ENCODE measurements around the gene HSPA1B. TPM values are rescaled to one million over a fixed set of nuclear protein-coding genes. Genes with fewer than 3 reads are reported as not detected.
"Not testable (repeated sequence)": the region's sequence is repeated elsewhere in the genome, so short reads cannot be mapped to it uniquely, and the experiment has no call there.

Gene HSPA1B
- total RNA-seq, 4 donors from 2014 or later: 71.5 to 178 (median 112) TPM

DNA sequence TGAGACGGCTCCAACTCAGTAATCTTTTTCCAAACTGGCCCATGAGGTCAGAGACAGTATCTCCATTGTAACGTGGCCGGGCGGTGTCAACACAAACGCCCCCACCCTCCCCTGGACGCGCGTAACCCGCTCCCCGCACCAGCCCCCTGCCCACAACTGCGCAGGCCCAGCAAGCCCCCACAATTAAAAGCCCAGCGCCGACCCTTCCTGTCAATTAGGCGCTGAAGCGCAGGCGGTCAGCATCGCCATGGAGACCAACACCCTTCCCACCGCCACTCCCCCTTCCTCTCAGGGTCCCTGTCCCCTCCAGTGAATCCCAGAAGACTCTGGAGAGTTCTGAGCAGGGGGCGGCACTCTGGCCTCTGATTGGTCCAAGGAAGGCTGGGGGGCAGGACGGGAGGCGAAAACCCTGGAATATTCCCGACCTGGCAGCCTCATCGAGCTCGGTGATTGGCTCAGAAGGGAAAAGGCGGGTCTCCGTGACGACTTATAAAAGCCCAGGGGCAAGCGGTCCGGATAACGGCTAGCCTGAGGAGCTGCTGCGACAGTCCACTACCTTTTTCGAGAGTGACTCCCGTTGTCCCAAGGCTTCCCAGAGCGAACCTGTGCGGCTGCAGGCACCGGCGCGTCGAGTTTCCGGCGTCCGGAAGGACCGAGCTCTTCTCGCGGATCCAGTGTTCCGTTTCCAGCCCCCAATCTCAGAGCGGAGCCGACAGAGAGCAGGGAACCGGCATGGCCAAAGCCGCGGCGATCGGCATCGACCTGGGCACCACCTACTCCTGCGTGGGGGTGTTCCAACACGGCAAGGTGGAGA lies 12.3 kb upstream of the HSPA1B start, which contains the start of the genes HSPA1A and HSPA1L:
TSS of gene HSPA1A (plus strand) at position 519 of the 814 bp plus-strand sequence. CDS start at position 733, 214 bp downstream.
TSS of gene HSPA1L (minus strand) at position 259 of the 814 bp plus-strand sequence. CDS start 3,311 bp downstream, outside the sequence.
- peak within 1 kb of the TSS; percentile 52 to 78 (median 70) for H3K4me3 ChIP-seq
- H3K27ac ChIP-seq: peak within 1 kb of the TSS; percentile 99 to 100 (median 99)
- H3K36me3 ChIP-seq: no peaks in the 10 kb centered on the region
- H3K4me1 ChIP-seq: peaks cover 32 to 35% of the 10 kb centered on the region in 2 donors
- DNase-seq (peak; percentile 95 to 97), ATAC-seq (peak; percentile 61 to 62)
- no peaks in the 10 kb centered on the region for H3K9me3 ChIP-seq
- in situ Hi-C loops (cut with MboI; ENCODE audit: low sequenced_read_pairs in 4 of 4): loop anchor here in 1 of 4 donors (25.0 kb wide), 1 partner anchor 372 kb away; the partner anchor contains the start of genes AGER, AGPAT1, GPSM3 and PBX2
- peak; percentile 100 for TF ChIP-seq POLR2A (IDR thresholded peaks at IDR 0.05)
- TF ChIP-seq, protein P1, sequence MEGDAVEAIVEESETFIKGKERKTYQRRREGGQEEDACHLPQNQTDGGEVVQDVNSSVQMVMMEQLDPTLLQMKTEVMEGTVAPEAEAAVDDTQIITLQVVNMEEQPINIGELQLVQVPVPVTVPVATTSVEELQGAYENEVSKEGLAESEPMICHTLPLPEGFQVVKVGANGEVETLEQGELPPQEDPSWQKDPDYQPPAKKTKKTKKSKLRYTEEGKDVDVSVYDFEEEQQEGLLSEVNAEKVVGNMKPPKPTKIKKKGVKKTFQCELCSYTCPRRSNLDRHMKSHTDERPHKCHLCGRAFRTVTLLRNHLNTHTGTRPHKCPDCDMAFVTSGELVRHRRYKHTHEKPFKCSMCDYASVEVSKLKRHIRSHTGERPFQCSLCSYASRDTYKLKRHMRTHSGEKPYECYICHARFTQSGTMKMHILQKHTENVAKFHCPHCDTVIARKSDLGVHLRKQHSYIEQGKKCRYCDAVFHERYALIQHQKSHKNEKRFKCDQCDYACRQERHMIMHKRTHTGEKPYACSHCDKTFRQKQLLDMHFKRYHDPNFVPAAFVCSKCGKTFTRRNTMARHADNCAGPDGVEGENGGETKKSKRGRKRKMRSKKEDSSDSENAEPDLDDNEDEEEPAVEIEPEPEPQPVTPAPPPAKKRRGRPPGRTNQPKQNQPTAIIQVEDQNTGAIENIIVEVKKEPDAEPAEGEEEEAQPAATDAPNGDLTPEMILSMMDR (IDR thresholded peaks at IDR 0.05 in 4 of 5, conservative IDR thresholded peaks at IDR 0.05 in 1 of 5): no peak
- intact Hi-C loops (cut with DNase I; ENCODE audit: low total_unique reads): loop anchor here (5.0 kb wide), 1 partner anchor 1927 kb away; no protein-coding TSS in a partner anchor
- no peaks in the 10 kb centered on the region for H3K27me3 ChIP-seq

DNA sequence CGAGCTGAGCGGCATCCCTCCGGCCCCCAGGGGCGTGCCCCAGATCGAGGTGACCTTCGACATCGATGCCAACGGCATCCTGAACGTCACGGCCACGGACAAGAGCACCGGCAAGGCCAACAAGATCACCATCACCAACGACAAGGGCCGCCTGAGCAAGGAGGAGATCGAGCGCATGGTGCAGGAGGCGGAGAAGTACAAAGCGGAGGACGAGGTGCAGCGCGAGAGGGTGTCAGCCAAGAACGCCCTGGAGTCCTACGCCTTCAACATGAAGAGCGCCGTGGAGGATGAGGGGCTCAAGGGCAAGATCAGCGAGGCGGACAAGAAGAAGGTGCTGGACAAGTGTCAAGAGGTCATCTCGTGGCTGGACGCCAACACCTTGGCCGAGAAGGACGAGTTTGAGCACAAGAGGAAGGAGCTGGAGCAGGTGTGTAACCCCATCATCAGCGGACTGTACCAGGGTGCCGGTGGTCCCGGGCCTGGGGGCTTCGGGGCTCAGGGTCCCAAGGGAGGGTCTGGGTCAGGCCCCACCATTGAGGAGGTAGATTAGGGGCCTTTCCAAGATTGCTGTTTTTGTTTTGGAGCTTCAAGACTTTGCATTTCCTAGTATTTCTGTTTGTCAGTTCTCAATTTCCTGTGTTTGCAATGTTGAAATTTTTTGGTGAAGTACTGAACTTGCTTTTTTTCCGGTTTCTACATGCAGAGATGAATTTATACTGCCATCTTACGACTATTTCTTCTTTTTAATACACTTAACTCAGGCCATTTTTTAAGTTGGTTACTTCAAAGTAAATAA lies 10.2 kb upstream of the HSPA1B start:
- peak overlapping the region; percentile 57 to 68 (median 64) for H3K4me3 ChIP-seq
- DNase-seq: peak in 1 of 2 donors; percentile 67
- H3K36me3 ChIP-seq, H3K27me3 ChIP-seq, H3K9me3 ChIP-seq, ATAC-seq: not testable (repeated sequence)
- in situ Hi-C loops (cut with MboI; ENCODE audit: low sequenced_read_pairs in 4 of 4): loop anchor here in 1 of 4 donors (25.0 kb wide), 1 partner anchor 370 kb away; the partner anchor contains the start of genes AGER, AGPAT1, GPSM3 and PBX2
- peaks cover 44 to 49% of the 10 kb centered on the region in 2 donors for H3K4me1 ChIP-seq
- H3K27ac ChIP-seq: peak overlapping the region; percentile 97 to 98 (median 97)
- intact Hi-C loops (cut with DNase I; ENCODE audit: low total_unique reads): loop anchor here (5.0 kb wide), 1 partner anchor 1925 kb away; no protein-coding TSS in a partner anchor

DNA sequence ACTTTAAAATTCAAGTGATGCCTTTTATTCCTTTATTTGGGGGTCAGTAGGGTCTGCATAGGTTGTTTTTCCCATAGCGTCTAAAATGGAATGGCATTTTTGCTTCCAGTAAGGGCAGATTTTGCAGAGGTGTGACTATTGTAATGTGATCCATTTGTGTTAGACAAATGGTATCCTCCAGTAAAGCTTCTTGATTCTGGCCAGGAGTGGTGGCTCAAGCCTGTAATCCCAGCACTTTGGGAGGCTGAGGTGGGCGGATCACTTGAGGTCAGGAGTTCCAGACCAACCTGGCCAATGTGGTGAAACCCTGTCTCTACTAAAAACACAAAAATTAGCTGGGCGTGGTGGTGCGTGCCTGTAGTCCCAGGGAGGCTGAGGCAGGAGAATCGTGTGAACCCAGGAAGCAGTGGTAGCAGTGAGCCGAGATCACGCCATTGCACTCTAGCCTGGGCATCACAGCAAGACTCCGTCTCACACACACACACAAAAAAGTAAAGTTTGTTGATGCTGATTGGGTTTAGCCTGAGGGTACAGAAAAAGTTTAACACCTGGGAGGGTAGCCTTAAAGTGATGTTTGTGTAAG lies 9.5 kb upstream of the HSPA1B start:
- peaks cover 48 to 53% of the 10 kb centered on the region in 2 donors for H3K4me1 ChIP-seq
- DNase-seq: peak in 1 of 2 donors; percentile 75
- peak; percentile 22 to 42 for TF ChIP-seq POLR2A (IDR thresholded peaks at IDR 0.05)

DNA sequence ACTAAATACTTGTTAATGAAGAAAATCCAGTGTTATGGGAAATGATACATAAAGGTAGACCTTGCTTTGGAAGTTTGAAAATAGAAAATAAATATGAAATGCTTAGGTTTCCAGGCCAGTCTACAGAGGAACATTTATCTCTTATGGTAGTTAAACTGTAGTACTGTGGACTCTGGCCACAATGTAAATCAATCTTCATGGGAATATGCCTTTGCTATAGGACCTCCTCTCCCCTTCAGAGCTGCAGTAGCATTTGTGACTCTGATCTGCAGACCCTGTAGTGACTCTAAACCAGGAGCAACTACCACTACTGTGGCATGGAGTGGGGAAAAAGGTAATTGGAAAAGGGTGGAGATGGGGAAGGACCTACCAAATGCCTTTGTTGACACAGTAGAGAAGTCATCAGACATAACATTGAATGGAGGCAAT lies 7.7 kb upstream of the HSPA1B start:
- H3K4me3 ChIP-seq: peak overlapping the region in 1 of 4 donors; percentile 68
- peaks cover 45 to 52% of the 10 kb centered on the region in 2 donors for H3K4me1 ChIP-seq
- no peak for ATAC-seq
- no peak for DNase-seq
- in situ Hi-C loops (cut with MboI; ENCODE audit: low sequenced_read_pairs in 4 of 4) (loop anchor here in 1 of 4 donors (25.0 kb wide), 1 partner anchor 367 kb away; the partner anchor contains the start of genes AGER, AGPAT1, GPSM3 and PBX2), intact Hi-C loops (cut with DNase I; ENCODE audit: low total_unique reads) (loop anchor here (5.0 to 10.0 kb wide), 3 partner anchors 1152 to 1922 kb away; partner anchors contain the start of genes MRPS18B and PPP1R10)
- no peaks in the 10 kb centered on the region for H3K27me3 ChIP-seq
- peak overlapping the region; percentile 97 to 98 (median 97) for H3K27ac ChIP-seq
- no peaks in the 10 kb centered on the region for H3K9me3 ChIP-seq
- no peaks in the 10 kb centered on the region for H3K36me3 ChIP-seq
- TF ChIP-seq, protein P1 (IDR thresholded peaks at IDR 0.05 in 4 of 5, conservative IDR thresholded peaks at IDR 0.05 in 1 of 5): no peak
- TF ChIP-seq POLR2A (IDR thresholded peaks at IDR 0.05): no peak

More for the DNA sequence above, 9.5 kb upstream of the HSPA1B start:
- in situ Hi-C loops (cut with MboI; ENCODE audit: low sequenced_read_pairs in 4 of 4): loop anchor here in 1 of 4 donors (25.0 kb wide), 1 partner anchor 369 kb away; the partner anchor contains the start of genes AGER, AGPAT1, GPSM3 and PBX2
- Histone ChIP-seq H3K27ac (peak overlapping the region; percentile 97 to 98 (median 97)), H3K4me3 (peak overlapping the region; percentile 57 to 68 (median 64))
- H3K27me3 ChIP-seq, H3K9me3 ChIP-seq, H3K36me3 ChIP-seq, ATAC-seq: not testable (repeated sequence)
- intact Hi-C loops (cut with DNase I; ENCODE audit: low total_unique reads): loop anchor here (5.0 kb wide), 1 partner anchor 1924 kb away; no protein-coding TSS in a partner anchor

DNA sequence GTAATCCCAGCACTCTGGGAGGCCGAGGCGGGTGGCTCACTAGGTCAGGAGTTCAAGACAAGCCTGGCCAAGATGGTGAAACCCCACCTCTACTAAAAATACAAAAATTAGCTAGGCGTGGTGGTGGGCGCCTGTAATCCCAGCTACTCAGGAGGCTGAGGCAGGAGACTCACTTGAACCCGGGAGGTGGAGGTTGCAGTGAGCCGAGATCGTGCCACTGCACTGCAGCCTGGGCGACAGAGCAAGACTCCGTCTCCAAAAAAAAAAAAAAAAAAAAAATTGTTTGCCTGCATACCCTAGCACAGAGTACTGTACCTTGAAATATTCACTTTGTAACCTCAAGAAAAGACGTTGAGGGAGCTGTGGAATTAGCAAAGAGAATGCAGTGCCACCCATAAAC lies 7.1 kb upstream of the HSPA1B start:
- not testable (repeated sequence) for H3K4me3 ChIP-seq, DNase-seq, H3K27me3 ChIP-seq, H3K36me3 ChIP-seq, ATAC-seq, H3K9me3 ChIP-seq
- H3K4me1 ChIP-seq: peaks cover 50 to 54% of the 10 kb centered on the region in 2 donors
- H3K27ac ChIP-seq: peak overlapping the region; percentile 97 to 98 (median 97)
- intact Hi-C loops (cut with DNase I; ENCODE audit: low total_unique reads) (loop anchor here (5.0 to 10.0 kb wide), 2 partner anchors 1152 to 1206 kb away; partner anchors contain the start of genes MRPS18B and PPP1R10), in situ Hi-C loops (cut with MboI; ENCODE audit: low sequenced_read_pairs in 4 of 4) (loop anchor here in 1 of 4 donors (25.0 kb wide), 1 partner anchor 367 kb away; the partner anchor contains the start of genes AGER, AGPAT1, GPSM3 and PBX2)
